Measurements from ENCODE around the gene MYO5C. TPM values are rescaled to one million over a fixed set of nuclear protein-coding genes. Genes with fewer than 3 reads are reported as not detected.
"Not testable (repeated sequence)": the region's sequence is repeated elsewhere in the genome, so short reads cannot be mapped to it uniquely, and the experiment has no call there.

MYO5C gene
- total RNA-seq, 1 donor from 2014 or later: 22.9 TPM

GRCh38 chr15:52289629-52290081, 5.9 kb downstream of the MYO5C start:
- Mint-ChIP-seq H3K27me3 (ENCODE audit: unreplicated experiment) (peaks cover 13% of the 10 kb centered on the region), H3K4me1 (ENCODE audit: unreplicated experiment) (peaks cover 5% of the 10 kb centered on the region), H3K27ac (ENCODE audit: unreplicated experiment) (no peak overlapping the region), H3K36me3 (ENCODE audit: low read depth, unreplicated experiment) (peaks cover 5% of the 10 kb centered on the region), H3K9me3 (ENCODE audit: unreplicated experiment) (no peaks in the 10 kb centered on the region), H3K4me3 (ENCODE audit: unreplicated experiment) (no peak overlapping the region)
- TF ChIP-seq CTCF (IDR thresholded peaks at IDR 0.05; ENCODE audit: unreplicated experiment): no peak
- DNase-seq (ENCODE audit: low spot score): no peak

- Mint-ChIP-seq H3K27ac (ENCODE audit: unreplicated experiment) (no peak overlapping the region), H3K4me1 (ENCODE audit: unreplicated experiment) (peaks cover 5% of the 10 kb centered on the region), H3K4me3 (ENCODE audit: unreplicated experiment) (peak overlapping the region; percentile 12), H3K36me3 (ENCODE audit: low read depth, unreplicated experiment) (peaks cover 9% of the 10 kb centered on the region), H3K27me3 (ENCODE audit: unreplicated experiment) (peaks cover 10% of the 10 kb centered on the region), H3K9me3 (ENCODE audit: unreplicated experiment) (no peaks in the 10 kb centered on the region)
- no peak for DNase-seq (ENCODE audit: low spot score)
- TF ChIP-seq CTCF (IDR thresholded peaks at IDR 0.05; ENCODE audit: unreplicated experiment): no peak
These were observed 6.6 kb downstream of the MYO5C start for GRCh38 chr15:52288986-52289385.

- Mint-ChIP-seq H3K4me1 (ENCODE audit: unreplicated experiment) (peaks cover 5% of the 10 kb centered on the region), H3K27me3 (ENCODE audit: unreplicated experiment) (peaks cover 10% of the 10 kb centered on the region), H3K36me3 (ENCODE audit: low read depth, unreplicated experiment) (peaks cover 9% of the 10 kb centered on the region), H3K4me3 (ENCODE audit: unreplicated experiment) (no peak overlapping the region), H3K9me3 (ENCODE audit: unreplicated experiment) (no peaks in the 10 kb centered on the region), H3K27ac (ENCODE audit: unreplicated experiment) (no peak overlapping the region)
- no peak for DNase-seq (ENCODE audit: low spot score)
- no peak for TF ChIP-seq CTCF (IDR thresholded peaks at IDR 0.05; ENCODE audit: unreplicated experiment)
These were observed 7.3 kb downstream of the MYO5C start for GRCh38 chr15:52288051-52288942.

- no peak for TF ChIP-seq CTCF (IDR thresholded peaks at IDR 0.05; ENCODE audit: unreplicated experiment)
- Mint-ChIP-seq H3K9me3 (ENCODE audit: unreplicated experiment) (no peaks in the 10 kb centered on the region), H3K36me3 (ENCODE audit: low read depth, unreplicated experiment) (peaks cover 12% of the 10 kb centered on the region), H3K27me3 (ENCODE audit: unreplicated experiment) (peaks cover 10% of the 10 kb centered on the region), H3K27ac (ENCODE audit: unreplicated experiment) (no peak overlapping the region), H3K4me3 (ENCODE audit: unreplicated experiment) (peak overlapping the region; percentile 50), H3K4me1 (ENCODE audit: unreplicated experiment) (peaks cover 5% of the 10 kb centered on the region)
- no peak for DNase-seq (ENCODE audit: low spot score)
These were observed 8.5 kb downstream of the MYO5C start for GRCh38 chr15:52287114-52287513.

- not testable (repeated sequence) for H3K27ac Mint-ChIP-seq (ENCODE audit: unreplicated experiment); DNase-seq (ENCODE audit: low spot score); H3K9me3 Mint-ChIP-seq (ENCODE audit: unreplicated experiment); H3K4me3 Mint-ChIP-seq (ENCODE audit: unreplicated experiment); H3K4me1 Mint-ChIP-seq (ENCODE audit: unreplicated experiment)
- H3K36me3 Mint-ChIP-seq (ENCODE audit: low read depth, unreplicated experiment): peaks cover 16% of the 10 kb centered on the region
- peaks cover 10% of the 10 kb centered on the region for H3K27me3 Mint-ChIP-seq (ENCODE audit: unreplicated experiment)
These were observed 9.7 kb downstream of the MYO5C start for GRCh38 chr15:52285941-52286340.
